ENCODE data around the gene GNAT2. TPM values are rescaled to one million over a fixed set of nuclear protein-coding genes. Genes with fewer than 3 reads are reported as not detected.
A peak's percentile ranks its signal among the peaks of the same experiment; 100 is the strongest.

GNAT2 gene
- total RNA-seq, 4 donors from 2014 or later = not detected

DNA sequence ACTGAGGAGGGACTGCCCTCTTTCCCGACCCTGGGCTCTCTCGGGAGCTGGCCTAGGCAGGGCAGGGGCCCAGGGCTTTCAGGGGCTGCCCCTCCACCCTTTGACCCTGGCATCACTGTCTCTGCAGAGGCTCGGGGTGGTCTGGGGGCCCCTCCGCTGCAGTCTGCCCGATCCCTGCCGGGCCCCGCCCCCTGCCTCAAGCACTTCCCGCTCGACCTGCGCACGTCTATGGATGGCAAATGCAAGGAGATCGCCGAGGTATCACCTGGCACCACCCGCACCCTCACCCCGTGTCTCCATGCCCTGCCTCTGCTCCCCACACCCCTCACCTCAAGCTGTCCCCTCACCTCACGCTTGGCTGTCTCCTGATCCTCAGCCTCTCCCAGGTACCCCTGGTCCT is 5.8 kb upstream of the GNAT2 start:
- intact Hi-C loops (cut with DNase I; ENCODE audit: low total_unique reads) = loop anchor here (10.0 kb wide), 1 partner anchor 80 kb away; the partner anchor contains the start of gene GNAI3
- no peak overlapping the region for H3K4me3 ChIP-seq (ENCODE audit: low read depth, poor library complexity, severe bottlenecking)
- peak in 1 of 2 donors; percentile 75 for DNase-seq (ENCODE audit: low spot score in 2 of 2)
- no peak for TF ChIP-seq POLR2A (IDR thresholded peaks at IDR 0.05)
- TF ChIP-seq, protein P1, sequence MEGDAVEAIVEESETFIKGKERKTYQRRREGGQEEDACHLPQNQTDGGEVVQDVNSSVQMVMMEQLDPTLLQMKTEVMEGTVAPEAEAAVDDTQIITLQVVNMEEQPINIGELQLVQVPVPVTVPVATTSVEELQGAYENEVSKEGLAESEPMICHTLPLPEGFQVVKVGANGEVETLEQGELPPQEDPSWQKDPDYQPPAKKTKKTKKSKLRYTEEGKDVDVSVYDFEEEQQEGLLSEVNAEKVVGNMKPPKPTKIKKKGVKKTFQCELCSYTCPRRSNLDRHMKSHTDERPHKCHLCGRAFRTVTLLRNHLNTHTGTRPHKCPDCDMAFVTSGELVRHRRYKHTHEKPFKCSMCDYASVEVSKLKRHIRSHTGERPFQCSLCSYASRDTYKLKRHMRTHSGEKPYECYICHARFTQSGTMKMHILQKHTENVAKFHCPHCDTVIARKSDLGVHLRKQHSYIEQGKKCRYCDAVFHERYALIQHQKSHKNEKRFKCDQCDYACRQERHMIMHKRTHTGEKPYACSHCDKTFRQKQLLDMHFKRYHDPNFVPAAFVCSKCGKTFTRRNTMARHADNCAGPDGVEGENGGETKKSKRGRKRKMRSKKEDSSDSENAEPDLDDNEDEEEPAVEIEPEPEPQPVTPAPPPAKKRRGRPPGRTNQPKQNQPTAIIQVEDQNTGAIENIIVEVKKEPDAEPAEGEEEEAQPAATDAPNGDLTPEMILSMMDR (IDR thresholded peaks at IDR 0.05) = no peak
- 83 to 85% methylated on average over 16 of the region's 16 CpGs for WGBS, 2 donors

DNA sequence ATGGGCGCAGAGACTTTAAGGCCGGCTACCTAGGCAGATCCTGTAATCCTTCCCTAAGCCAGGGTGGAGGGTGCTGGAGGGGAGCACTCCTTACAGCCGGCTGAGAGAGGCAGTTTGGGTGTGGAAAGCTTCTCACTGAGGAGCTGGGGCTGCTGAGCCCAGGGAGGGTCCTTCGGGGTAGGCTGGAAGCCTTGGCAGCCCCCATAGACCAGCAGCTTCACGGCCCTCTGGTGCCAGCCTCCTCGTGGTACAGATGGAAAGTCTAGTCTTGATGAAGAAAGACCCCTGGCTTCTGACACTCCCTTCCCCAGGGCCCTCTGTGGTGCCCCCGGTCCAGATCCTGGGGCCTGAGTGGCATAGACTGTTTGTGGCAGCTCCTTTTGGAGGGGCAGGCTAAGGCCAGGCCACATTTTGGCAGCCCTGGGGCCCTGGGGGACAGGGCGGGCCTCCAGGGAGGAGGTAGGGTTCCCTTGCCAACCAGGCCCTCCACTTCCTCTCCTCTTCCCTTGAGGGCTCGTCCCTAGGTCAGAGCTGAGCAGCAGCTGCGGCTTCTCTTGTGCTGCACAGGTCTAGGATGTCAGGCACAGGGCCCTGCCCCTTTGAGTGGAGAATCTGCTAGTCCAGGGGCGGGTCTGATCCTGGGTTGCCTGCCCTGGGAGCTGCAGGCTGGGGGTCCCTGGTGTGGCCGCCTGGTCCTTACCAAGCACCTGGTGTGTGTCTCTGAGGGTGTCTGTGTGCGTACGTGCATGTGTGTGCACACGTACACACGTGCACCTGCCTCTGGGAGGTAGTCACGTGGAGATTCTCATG is 5.0 kb upstream of the GNAT2 start:
- TF ChIP-seq, protein P1 (IDR thresholded peaks at IDR 0.05) = no peak
- no peak for TF ChIP-seq POLR2A (IDR thresholded peaks at IDR 0.05)
- WGBS, 2 donors = 67 to 76% methylated on average over 13 to 17 of the region's 17 CpGs
- H3K4me3 ChIP-seq (ENCODE audit: low read depth, poor library complexity, severe bottlenecking) = no peak overlapping the region
- intact Hi-C loops (cut with DNase I; ENCODE audit: low total_unique reads) = loop anchor here (10.0 kb wide), 1 partner anchor 80 kb away; the partner anchor contains the start of gene GNAI3
- peak; percentile 13 to 83 for DNase-seq (ENCODE audit: low spot score in 2 of 2)

DNA sequence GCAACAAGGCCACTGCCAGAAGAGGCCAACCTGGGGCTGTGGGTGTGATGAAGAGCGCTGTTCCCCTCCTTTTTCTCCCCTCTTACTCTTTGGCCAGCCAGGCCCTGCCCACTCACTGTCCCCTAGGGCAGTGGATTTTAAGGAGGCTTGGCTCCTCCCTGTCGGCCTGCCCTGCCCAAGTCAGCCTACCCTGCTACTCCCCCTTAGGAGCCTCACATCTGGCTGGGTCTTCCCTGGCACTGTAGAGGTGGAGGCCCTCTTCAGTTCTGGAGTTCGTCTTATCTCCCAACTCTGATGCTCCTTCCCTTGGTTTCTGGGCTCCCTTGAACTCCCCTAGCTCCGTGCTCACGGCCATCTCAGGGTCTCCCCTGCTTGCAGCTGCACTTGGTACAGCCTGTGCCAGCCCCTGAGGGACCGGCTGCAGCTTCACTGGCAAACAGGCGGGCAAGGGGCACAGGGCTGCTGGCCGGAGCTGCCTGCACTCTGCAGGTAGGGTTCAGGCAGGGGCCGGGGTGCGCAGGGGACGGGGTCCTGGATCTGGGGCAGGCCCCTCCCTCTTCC is 4.3 kb upstream of the GNAT2 start:
- no peak overlapping the region for H3K4me3 ChIP-seq (ENCODE audit: low read depth, poor library complexity, severe bottlenecking)
- intact Hi-C loops (cut with DNase I; ENCODE audit: low total_unique reads) = loop anchor here (10.0 kb wide), 1 partner anchor 79 kb away; the partner anchor contains the start of gene GNAI3
- peak; percentile 12 to 83 for DNase-seq (ENCODE audit: low spot score in 2 of 2)

DNA sequence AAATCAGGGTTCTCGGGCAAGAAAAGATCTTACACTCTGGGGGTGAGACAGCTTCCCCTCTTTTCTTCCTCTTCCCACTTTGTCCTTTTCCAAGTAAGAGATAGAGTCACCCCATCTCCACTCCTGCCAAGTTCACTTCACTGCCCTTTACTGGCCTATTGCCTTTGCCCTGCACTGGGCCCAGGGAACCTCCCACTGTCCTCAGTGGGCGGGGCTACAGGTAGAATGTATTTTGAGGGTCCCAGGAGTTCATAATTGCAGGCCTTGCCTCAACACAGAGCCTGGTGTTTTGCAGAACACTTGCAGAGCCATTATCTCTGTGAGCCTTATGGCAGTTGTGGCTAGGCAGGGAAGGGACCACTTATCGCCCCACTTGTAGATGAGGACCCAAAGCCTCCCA is 3.5 kb upstream of the GNAT2 start:
- WGBS, 2 donors = 93 to 98% methylated on average over 3 of the region's 3 CpGs
- TF ChIP-seq POLR2A (IDR thresholded peaks at IDR 0.05) = no peak
- TF ChIP-seq, protein P1 (IDR thresholded peaks at IDR 0.05) = no peak
- intact Hi-C loops (cut with DNase I; ENCODE audit: low total_unique reads) = loop anchor here (10.0 kb wide), 1 partner anchor 78 kb away; the partner anchor contains the start of gene GNAI3

More for the DNA sequence above, 4.3 kb upstream of the GNAT2 start:
- no peak for TF ChIP-seq POLR2A (IDR thresholded peaks at IDR 0.05)
- TF ChIP-seq, protein P1 (IDR thresholded peaks at IDR 0.05) = no peak
- WGBS, 2 donors = 59 to 60% methylated on average over 11 of the region's 11 CpGs

DNA sequence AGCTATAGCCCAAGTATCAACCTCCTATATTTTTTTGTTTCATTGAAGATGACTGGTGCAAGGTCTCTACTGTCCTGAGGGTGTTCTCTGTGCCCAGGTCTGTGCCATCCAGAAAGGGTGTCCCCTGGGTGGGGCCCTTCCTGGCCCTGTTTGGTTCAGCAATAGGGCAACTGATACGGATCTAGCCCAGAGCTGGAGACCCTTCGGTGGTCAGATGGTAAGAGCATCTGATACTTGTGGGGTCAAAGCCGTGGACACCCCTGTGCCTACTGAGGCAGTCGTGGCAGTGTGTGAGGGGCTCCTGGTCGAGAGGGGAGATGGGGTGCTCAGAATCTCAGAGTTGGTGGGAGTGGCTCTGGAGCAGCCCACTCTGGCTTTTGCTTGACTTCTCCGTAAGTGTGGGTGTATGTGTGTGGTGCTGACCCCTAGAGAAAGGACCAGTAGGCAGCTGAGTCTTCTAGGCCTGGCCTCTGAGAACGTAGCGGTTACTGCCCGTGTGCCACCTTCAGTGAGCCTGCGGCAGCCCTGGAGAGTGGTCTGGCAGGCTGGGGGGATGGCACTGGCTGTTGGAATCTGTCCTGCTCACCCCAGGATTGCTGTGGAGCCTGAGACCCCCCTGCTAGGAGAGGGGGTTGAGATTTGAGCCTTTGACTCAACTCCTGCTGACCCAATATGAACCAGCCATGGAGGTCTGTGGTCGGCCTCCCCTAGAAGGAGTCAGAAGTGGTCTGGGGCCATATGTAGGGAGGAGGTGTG is 2.9 kb upstream of the GNAT2 start:
- no peak overlapping the region for H3K4me3 ChIP-seq (ENCODE audit: low read depth, poor library complexity, severe bottlenecking)
- WGBS, 2 donors = 77 to 88% methylated on average over 11 of the region's 11 CpGs
- intact Hi-C loops (cut with DNase I; ENCODE audit: low total_unique reads) = loop anchor here (10.0 kb wide), 1 partner anchor 78 kb away; the partner anchor contains the start of gene GNAI3
- TF ChIP-seq, protein P1 (IDR thresholded peaks at IDR 0.05) = no peak
- TF ChIP-seq POLR2A (IDR thresholded peaks at IDR 0.05) = no peak
- DNase-seq (ENCODE audit: low spot score in 2 of 2) = peak; percentile 9 to 78

More for the DNA sequence above, 3.5 kb upstream of the GNAT2 start:
- peak in 1 of 2 donors; percentile 12 for DNase-seq (ENCODE audit: low spot score in 2 of 2)
- no peak overlapping the region for H3K4me3 ChIP-seq (ENCODE audit: low read depth, poor library complexity, severe bottlenecking)

All from lower leg skin (tissue), 4 donors.